NCI-H2196 treated with DMSO at 0.1 percent for 48 hours (cell line): ENCODE results near the gene TNNI3K.

Source experiments
- DNase-seq: peaks from one replicate; lab custom pipeline; 2025; ENCODE audit not compliant: unreplicated experiment; lab: John Stamatoyannopoulos, UW

TNNI3K gene

DNA sequence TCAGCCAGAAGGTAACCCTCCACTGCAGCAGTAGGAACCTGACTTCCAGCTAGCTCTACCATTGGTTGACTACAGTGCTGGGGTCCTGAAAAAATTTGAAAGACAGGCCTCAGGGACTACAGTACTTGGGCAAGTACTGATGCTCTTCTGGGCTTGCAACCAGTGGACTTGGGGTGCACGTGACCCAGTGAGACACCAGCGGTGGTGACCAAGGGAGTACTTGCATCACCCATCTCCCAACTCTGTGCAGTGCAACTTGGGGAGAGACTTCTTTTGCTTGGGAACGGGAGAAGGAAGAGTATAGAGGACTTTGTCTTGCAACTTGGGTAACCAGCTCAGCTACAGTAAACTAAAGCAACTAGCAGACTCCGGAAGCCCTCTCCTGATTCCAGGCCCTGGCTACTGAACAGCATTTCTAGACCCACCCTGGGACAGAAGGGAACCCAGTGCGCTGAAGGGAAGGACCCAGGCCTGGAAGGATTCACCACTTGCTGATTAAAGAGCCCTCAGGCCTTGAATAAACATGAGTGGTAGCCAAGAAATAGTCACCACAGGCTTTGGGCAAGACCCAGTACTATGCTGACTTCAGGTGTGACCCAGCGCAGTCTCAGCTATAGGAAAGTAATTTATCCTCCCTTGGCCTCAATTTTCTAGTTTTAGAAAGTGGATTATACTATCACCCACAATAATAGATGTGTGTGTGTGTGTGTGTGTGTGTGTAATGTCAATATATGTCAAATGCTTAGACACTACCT is 45.6 kb downstream of the TNNI3K start:
- DNase-seq = no peak

DNA sequence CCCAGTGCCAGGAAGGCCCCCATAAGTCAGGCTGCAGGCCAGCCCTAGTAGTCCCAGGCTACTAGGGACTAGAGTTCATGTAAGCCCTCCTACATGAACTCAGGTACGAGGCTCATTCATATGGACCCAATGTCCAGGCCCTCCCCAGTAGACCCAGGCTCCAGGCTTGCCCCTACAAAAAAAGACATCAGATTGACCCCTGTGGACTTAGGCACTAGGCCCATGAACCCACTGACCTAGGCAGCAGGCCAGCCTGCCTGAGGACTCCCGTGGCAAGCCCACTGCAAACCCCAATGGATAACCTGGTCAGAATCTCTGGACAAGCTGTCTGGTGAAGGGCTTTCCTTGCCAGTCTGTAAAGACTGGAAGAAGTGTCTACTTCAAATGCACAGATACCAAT is 51.2 kb downstream of the TNNI3K start:
- no peak for DNase-seq

DNA sequence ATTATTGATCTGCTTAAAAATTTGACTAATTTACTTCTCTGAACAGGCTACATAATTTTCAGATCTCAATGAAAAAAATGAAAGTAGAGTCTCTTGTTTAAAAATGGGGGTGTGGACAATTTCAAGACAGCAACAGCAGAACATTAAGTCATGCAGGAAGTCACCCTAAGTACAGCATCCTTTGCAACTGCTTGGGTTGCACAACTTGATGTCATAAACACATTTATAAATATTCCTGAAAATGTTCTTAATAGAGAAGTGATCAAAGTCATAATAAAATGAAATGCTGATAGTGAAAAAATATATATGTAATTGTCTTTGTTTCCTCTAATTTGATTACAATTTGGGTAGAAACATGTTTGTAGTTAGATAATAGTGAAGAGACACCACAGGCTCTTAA is 79.3 kb downstream of the TNNI3K start:
- DNase-seq = no peak

DNA sequence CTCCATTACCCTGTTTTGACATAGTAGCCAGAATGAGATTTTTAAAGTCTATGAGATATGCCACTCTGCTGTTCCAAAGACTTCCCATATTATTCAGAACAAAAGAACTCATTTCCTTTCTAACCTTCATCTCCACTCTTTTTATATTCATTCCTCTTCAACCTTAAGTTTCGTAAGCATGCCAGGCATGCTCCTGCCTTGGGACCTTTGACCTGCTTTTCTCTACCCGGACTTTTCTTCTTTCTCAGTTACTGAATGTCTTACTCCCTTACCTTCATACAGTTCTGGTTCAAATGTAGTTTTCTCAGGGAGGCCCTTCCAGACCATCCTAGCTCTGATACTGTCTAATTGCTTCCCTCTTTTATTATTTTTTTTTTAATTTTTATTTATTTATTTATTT is 81.1 kb downstream of the TNNI3K start:
- no peak for DNase-seq

DNA sequence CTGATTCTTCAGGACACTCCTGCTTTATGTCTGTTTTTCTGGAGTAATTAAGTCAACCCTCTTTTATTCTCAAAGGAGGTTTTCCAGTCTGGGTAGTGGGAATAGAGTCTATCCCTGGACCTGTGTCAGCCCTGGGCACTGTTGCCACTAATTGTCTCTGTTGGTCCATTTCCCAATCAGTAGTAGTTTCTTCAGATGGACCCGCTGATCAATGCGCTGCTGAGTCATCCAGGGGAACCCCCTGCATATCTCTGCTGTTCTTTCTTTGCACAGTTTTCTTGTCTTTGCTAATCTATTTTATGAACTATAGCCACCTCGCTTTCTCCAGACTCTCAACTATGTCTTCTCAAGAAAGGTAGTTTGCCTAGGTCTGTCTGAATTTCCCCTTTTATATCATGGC is 82.5 kb downstream of the TNNI3K start:
- no peak for DNase-seq

DNA sequence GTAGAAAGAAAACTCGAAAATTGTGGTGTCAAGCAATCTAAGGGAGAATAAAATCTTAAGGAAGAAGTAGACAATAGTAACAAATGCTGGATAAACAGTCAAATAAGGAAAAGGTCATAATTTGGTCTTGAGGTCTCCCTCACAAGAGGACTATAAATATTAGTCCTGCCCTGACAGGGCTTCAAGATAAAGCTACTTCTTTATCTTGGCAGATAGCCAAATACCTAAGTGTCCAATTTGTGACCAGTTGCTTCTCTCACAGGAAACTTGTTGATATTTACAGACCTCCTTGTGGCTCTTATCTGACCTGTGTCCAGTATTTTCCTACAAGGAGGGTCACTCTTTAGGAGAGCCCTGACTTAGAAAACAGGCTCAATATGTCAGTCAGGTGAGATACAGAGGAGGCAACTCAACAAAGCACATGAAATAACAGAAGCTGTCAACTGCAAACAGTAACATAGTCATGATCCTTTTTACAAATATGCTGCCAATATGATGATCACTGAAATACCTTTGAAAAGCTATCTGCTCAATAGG is 88.8 kb downstream of the TNNI3K start:
- no peak for DNase-seq

DNA sequence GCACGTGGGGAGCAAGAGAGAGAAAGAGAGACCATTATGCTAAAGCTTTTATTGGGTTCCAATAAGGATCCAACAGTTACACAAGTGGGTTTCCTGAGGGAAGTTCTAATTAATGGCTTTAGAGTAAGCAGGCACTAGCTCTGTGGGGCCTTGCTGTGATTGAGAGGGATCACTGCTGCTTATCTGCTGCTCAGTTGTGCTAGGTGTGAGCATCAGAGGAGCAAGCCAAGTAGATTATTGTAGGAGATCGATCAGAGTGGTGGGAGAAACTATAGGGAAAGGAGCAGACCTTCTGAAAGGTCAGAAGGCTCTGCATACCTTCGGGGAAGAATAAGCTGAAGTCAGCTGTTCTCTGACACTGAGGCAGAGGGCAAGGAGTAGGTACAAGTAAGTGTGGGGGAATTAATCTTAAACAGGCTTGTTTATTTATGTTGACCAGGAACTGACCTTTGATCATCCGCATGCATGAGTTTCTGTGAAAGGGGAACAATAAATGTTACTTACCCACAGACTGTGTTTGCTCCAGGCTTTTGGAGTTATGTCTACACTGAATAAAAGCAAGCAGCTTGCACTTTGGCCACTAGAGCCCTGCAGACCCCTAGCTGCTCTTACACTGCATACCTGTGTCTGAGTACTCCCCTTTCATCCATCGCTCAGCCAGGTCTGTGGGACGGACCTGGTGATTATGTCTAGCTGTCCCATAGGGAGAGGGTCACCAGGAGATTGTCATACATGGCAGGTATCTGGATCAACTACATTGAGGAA is 89.7 kb downstream of the TNNI3K start:
- no peak for DNase-seq

DNA sequence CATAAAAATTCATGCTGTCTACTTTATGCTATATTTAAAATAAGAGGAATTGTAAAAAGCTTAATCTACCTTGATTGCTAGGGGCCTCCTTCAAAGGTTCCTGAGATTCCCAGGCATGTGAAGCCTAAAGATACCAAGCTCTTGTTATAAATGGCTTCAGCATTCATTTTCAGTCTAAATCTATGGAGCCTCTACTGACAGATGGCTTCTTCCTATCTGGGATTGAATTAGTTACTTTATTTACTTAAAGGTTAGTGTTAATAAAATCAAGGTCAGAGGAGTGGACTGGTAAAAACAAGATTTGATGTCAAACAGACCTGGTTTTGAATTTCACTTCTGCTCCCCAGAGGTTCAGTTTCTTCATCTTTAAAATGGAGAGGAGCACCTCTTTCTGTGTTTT is 93.7 kb downstream of the TNNI3K start:
- no peak for DNase-seq

DNA sequence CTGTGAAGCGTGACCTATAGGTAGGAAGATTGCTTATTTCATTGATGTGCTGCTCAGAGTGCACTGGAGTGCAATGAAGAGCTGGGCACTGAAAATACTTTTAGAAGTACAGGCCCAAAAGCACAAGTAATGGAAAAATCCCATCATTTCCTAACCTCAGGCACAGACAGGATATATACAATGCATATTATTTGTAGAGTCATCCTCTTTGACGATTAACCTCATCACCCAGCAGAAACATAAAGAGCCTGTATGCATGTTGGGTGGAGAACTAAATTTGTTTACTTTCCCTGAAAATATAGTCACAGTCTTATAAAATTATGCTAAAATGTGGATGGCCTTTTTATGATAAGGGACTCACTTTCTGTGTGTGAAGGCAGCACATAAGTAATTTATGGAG is 98.1 kb downstream of the TNNI3K start:
- DNase-seq = no peak

DNA sequence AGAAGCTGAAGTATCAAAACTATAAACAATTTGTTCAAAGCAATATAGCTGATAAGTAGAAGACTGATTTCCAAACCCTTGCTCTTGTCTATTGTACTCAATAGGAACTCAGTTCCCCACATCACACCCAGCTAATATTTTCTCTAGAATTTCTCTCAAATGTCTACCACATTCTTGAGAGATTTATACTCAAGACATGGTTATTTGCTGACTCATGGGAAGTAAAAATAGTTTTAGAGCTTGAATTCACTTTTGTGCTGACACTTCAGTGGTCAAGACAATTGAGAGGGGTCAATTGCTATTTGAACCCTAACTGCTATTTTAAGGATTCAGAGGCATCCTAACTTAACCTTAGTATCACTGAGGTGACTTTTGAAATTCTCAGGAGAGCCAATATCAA is 99.0 kb downstream of the TNNI3K start:
- no peak for DNase-seq

DNA sequence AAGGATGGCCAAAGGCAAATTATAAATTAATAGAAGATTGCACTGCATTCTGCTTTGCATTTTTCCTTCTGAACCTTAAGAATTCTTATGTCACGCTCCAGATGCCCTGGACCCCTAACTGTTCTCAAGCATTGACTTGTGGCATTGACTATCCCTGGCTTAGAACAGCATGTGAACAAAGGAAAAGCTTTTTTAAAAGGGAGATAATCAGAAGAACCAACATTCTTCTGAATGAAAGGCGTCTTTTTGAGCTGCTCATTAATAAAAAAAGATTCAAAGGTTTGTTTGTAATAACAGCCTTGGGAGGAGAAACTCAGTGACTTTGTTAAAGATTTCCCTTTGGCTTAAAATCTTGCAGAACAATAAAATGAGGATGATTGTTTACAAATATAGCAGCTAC is 105.5 kb downstream of the TNNI3K start:
- DNase-seq = no peak

DNA sequence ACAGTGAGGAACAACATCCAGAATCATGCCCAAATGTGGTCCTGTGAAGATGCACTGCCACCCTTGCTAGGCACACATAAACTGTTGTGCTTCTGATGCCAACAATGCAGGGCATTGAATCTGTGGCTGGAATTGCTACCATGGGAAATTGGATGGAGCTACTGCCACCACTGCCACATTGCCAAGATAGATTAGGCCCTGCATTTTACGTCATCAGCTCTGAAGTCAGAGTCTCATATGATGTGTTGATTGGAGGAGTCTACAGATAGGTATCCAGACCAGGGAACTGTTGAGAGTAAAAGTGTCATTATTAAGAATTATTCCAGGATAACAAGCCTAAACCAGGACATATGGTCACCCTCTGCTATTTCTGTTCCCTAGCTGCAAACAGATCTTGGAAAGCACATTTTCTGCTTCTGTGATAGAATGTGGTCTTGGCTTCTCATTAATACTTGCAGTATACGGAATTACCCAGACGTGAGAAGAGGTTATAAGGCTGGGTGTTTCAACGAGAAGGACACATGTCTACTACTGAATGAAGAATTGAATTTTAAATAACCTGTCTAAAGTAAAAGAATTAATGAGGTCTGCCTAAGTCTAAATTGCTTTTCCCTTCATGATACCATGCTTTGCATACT is 106.6 kb downstream of the TNNI3K start:
- no peak for DNase-seq

DNA sequence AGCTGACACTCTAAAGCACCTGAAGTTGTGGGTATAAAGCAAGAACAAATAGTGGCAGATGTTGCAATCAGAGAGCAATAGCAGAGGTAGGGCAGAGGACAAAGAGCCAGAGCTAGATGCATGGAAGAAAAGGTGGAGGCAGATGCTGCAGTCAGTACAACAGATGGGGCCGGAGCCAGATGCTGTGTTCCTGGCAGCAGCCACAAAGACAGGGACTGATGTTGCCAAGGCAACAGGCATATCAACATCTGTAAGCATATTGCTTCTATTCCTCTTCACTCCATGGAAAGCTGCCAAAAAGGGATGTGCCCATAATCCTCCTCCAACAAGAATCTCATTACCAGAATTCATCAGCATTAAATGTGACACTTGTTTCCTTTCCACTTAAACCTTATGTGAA is 108.0 kb downstream of the TNNI3K start:
- peak; percentile 1 for DNase-seq

DNA sequence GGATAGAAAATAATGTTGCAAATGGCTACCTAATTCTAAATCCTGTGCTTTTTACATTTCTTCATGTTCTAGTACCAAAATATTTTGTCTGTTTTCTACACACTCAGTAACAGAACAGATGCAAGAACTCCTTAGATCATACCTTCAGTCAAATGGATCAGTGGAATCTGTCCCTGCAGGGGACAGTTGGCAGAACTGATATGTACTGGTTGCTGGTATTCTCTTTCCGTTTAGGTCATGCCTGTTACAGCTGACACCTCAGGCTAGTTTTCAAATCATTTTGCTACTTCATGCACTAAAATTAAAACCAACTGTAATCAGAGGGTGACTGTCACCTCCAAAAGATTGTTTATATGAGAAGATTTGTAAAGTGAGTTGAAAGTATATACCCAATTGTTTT is 109.2 kb downstream of the TNNI3K start:
- DNase-seq = no peak

DNA sequence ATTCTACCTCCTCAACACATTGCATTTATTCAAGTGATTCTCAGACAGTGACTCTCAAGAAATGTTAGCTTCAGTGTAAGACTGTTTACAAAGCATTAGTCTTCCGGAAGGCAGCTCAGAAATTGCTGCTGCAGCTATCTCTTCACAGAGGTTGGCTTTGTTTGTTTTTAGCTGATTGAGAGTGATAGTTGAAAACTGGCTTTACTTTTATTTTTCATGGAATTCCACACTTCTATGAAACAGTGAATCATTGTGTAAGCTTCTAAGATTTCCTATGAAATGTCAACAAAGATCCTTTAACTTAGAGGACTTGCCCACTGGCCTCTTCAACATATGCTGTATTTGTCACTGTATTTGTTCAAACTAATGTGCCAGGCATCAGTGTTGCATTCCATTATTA is 121.3 kb downstream of the TNNI3K start:
- DNase-seq = no peak

DNA sequence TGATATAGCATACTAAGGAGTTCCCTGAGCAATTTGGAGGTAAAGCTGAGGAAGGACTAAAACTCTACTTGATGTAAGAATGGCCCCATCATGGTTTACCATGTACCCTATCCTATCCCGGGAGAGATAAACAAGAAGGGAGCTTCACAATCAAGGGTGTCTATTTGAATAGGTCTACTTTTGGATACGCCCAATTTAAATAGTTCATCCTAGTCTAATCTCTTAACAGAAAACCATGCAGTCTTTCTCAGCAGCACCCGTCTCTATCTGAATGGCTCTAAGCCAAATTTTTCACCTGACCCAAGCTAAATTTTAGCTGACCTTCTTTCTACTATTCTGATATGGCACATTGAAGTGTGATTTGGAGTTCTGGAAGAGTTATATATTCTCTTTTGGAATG is 122.0 kb downstream of the TNNI3K start:
- no peak for DNase-seq

DNA sequence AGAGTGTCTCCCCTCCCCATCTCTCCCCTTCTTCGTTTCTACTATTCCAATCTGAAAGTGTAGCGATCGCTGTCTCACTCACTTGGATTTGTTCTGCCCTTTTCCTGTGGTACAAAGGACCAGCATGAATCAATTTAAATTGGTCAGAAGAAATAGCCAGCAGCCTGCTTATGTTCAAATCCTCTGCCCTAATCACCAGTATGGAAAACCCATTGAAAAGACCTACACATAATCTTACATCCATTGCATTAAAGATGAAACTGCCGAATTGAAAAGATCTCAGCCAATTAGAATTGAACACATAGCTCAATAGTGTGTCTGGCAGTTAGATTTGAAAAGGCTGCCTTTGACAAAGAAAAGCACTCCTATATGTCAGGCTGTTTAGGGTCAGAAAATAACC is 122.6 kb downstream of the TNNI3K start:
- no peak for DNase-seq

DNA sequence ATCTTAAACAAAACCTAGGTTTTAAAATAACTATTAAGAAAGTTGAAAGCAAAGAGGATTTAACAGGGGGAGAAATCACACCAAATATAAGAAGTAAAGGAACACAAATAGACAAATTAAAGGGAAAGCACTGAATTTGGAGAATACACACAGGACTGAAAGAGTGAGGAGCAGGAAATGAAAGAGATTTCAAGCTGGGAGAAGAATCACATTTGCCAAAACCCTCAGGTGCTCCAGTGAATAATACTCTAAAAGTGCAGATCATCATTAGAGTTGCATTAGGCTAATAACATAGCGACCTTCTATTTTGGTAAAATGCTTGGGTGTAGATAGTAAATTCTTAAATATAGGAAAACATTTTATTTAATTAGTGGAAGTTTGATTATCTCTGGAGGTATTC is 127.5 kb downstream of the TNNI3K start:
- no peak for DNase-seq

DNA sequence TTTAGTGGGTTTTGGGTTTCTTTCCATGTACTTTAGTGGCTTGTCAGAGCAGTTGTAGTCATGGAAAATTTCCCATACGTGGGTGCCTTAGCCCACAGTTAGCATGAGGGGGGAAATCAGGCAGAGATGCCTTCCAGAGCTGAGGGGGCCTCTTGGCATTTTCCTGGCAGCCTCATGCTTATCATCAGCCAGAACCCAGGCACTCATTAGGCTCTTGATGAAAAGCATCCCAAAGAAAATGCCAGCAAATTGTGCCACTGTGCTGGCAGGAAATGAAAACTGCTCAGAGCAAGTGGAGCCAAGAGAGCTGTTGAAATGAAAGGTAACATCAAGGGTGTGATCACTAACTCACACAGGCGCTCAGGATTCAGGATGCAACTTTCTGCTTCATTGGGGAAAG is 128.0 kb downstream of the TNNI3K start:
- no peak for DNase-seq

DNA sequence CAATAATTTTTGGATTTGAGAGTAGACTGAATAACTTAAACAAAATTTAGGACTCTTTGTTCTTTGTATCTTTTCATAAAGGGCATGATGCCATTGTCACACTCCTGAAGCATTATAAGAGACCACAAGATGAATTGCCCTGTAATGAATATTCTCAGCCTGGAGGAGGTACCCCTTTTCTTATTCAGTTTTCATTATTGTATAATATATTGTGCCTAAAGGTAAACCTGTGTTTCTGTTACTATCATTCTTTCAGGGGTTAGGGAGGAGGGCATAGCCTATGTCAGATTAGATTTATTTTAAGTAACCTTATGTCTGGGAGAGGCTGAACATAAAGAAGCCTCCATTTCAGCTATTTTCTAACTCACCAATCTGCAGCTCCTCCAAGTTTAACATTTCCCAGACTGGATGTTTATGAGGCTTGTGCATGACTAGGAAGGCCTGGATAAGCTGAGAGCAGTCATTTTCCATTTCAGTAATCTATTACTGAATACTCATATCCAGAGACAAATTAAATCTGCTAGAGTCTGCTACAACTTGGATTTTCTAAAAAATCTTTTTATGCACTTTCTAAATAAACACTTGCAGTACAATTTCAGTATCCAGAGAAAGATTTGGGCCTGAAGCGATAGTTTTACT is 132.1 kb downstream of the TNNI3K start:
- no peak for DNase-seq

DNA sequence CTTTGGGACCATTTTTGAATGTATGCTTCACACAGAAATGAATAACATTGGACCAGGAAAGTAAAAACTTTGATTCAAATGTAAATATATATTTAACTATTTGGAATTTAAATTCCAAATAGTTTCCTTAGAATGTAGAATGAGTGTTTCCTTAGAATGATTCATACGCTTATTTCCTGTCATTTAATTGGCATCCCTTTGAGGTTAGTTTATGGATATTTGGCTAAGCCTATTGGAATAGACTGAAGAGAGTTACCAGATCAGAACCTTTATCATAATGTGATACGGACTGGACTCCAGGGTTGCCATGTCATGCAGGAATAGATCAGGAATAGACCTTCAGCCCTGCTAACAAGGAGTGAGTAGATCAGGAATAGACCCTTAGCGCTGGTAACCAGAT is 133.1 kb downstream of the TNNI3K start:
- DNase-seq = no peak

DNA sequence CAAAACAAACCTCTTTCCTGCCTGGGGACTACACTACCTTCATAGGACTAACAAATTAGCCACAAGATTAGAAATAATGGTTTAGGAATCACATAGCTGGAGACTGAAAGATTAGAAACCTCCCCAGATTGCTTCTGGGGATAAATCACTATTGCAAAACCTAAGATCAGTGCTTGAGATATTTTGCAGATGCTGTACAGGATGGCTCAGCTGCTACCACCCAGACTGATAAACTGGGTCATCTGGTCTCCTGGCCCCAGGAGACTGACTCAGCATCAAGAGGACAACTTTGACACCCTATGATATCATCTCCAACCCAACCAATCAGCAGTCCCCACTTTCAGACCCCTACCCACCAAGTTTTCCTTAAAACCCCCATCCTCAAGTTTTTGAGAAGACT is 140.2 kb downstream of the TNNI3K start:
- no peak for DNase-seq
